ENCODE data around the gene PDE4D. TPM values are rescaled to one million over a fixed set of nuclear protein-coding genes. Genes with fewer than 3 reads are reported as not detected.

Gene PDE4D
- total RNA-seq, 1 experiment from 2014 or later = 6.5 TPM

- POLR2A ChIA-PET (ENCODE audit: low non-redundant PET) = no interaction called here
- intact Hi-C loops (cut with micrococcal nuclease; ENCODE audit: unreplicated experiment) = no loop called here
- H3K36me3 ChIP-seq (ENCODE audit: insufficient read depth, low read length, poor library complexity, severe bottlenecking) = no peaks in the 10 kb centered on the region
- BruUV-seq (replicated peaks) = no TSS peak
- H3K27ac ChIP-seq (ENCODE audit: low read depth, low read length, poor library complexity, severe bottlenecking) = no peak overlapping the region
- H3K4me1 ChIP-seq (ENCODE audit: insufficient read depth, low read length, poor library complexity, severe bottlenecking) = no peaks in the 10 kb centered on the region
- peaks cover 5% of the 10 kb centered on the region for H3K27me3 ChIP-seq (replicated peaks; ENCODE audit: insufficient read depth, low read depth, low read length, poor library complexity)
- TF ChIP-seq, protein P1, sequence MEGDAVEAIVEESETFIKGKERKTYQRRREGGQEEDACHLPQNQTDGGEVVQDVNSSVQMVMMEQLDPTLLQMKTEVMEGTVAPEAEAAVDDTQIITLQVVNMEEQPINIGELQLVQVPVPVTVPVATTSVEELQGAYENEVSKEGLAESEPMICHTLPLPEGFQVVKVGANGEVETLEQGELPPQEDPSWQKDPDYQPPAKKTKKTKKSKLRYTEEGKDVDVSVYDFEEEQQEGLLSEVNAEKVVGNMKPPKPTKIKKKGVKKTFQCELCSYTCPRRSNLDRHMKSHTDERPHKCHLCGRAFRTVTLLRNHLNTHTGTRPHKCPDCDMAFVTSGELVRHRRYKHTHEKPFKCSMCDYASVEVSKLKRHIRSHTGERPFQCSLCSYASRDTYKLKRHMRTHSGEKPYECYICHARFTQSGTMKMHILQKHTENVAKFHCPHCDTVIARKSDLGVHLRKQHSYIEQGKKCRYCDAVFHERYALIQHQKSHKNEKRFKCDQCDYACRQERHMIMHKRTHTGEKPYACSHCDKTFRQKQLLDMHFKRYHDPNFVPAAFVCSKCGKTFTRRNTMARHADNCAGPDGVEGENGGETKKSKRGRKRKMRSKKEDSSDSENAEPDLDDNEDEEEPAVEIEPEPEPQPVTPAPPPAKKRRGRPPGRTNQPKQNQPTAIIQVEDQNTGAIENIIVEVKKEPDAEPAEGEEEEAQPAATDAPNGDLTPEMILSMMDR (conservative IDR thresholded peaks at IDR 0.05; ENCODE audit: low read depth, low read length) = no peak
- no peak for TF ChIP-seq EZH2 (IDR thresholded peaks at IDR 0.05; ENCODE audit: borderline replicate concordance, low read depth, low read length, poor library complexity, severe bottlenecking)
- DNase-seq (ENCODE audit: low spot score) = no peak
- no peak overlapping the region for H3K4me3 ChIP-seq (ENCODE audit: low read depth, low read length, poor library complexity, severe bottlenecking)
- H3K9me3 ChIP-seq (ENCODE audit: low read depth, low read length, poor library complexity, severe bottlenecking) = no peaks in the 10 kb centered on the region
- CTCF ChIA-PET = no interaction called here
These were observed 715.9 kb downstream of the PDE4D start for GRCh38 chr5:59177644-59178043.

GRCh38 chr5:59174248-59174844 lies 719.2 kb downstream of the PDE4D start:
- DNase-seq (ENCODE audit: low spot score) = peak; percentile 80
- no peaks in the 10 kb centered on the region for H3K27me3 ChIP-seq (replicated peaks; ENCODE audit: insufficient read depth, low read depth, low read length, poor library complexity)
- ChIA-PET POLR2A (ENCODE audit: low non-redundant PET) (interaction anchor here (0.6 kb wide), 1 partner anchor 41 kb away, joined by 4 read pairs; no protein-coding TSS in a partner anchor), CTCF (interaction anchor here (0.8 to 2.0 kb wide), 3 partner anchors 139 to 288 kb away, joined by 3 to 14 read pairs (median 4); no protein-coding TSS in a partner anchor)
- H3K4me1 ChIP-seq (ENCODE audit: insufficient read depth, low read length, poor library complexity, severe bottlenecking) = no peaks in the 10 kb centered on the region
- no peak overlapping the region for H3K4me3 ChIP-seq (ENCODE audit: low read depth, low read length, poor library complexity, severe bottlenecking)
- H3K27ac ChIP-seq (ENCODE audit: low read depth, low read length, poor library complexity, severe bottlenecking) = no peak overlapping the region
- no peaks in the 10 kb centered on the region for H3K9me3 ChIP-seq (ENCODE audit: low read depth, low read length, poor library complexity, severe bottlenecking)
- TF ChIP-seq, protein P1 (conservative IDR thresholded peaks at IDR 0.05; ENCODE audit: low read depth, low read length) = peak; percentile 93
- TF ChIP-seq EZH2 (IDR thresholded peaks at IDR 0.05; ENCODE audit: borderline replicate concordance, low read depth, low read length, poor library complexity, severe bottlenecking) = no peak
- BruUV-seq (replicated peaks) = no TSS peak
- intact Hi-C loops (cut with micrococcal nuclease; ENCODE audit: unreplicated experiment) = loop anchor here (1.0 to 5.0 kb wide), 3 partner anchors 47 to 284 kb away; no protein-coding TSS in a partner anchor
- no peaks in the 10 kb centered on the region for H3K36me3 ChIP-seq (ENCODE audit: insufficient read depth, low read length, poor library complexity, severe bottlenecking)

- no peak overlapping the region for H3K27ac ChIP-seq (ENCODE audit: low read depth, low read length, poor library complexity, severe bottlenecking)
- POLR2A ChIA-PET (ENCODE audit: low non-redundant PET) = no interaction called here
- H3K27me3 ChIP-seq (replicated peaks; ENCODE audit: insufficient read depth, low read depth, low read length, poor library complexity) = no peaks in the 10 kb centered on the region
- CTCF ChIA-PET = interaction anchor here (2.0 kb wide), 1 partner anchor 138 kb away, joined by 14 read pairs; no protein-coding TSS in a partner anchor
- no peak overlapping the region for H3K4me3 ChIP-seq (ENCODE audit: low read depth, low read length, poor library complexity, severe bottlenecking)
- H3K4me1 ChIP-seq (ENCODE audit: insufficient read depth, low read length, poor library complexity, severe bottlenecking) = no peaks in the 10 kb centered on the region
- intact Hi-C loops (cut with micrococcal nuclease; ENCODE audit: unreplicated experiment) = loop anchor here (5.0 kb wide), 1 partner anchor 46 kb away; no protein-coding TSS in a partner anchor
- no peak for DNase-seq (ENCODE audit: low spot score)
- H3K36me3 ChIP-seq (ENCODE audit: insufficient read depth, low read length, poor library complexity, severe bottlenecking) = no peaks in the 10 kb centered on the region
- BruUV-seq (replicated peaks) = no TSS peak
- H3K9me3 ChIP-seq (ENCODE audit: low read depth, low read length, poor library complexity, severe bottlenecking) = no peaks in the 10 kb centered on the region
- TF ChIP-seq, protein P1 (conservative IDR thresholded peaks at IDR 0.05; ENCODE audit: low read depth, low read length) = no peak
- TF ChIP-seq EZH2 (IDR thresholded peaks at IDR 0.05; ENCODE audit: borderline replicate concordance, low read depth, low read length, poor library complexity, severe bottlenecking) = no peak
These were observed 719.9 kb downstream of the PDE4D start for GRCh38 chr5:59173578-59173977.
